ENCODE results near the gene MAD1L1. TPM values are rescaled to one million over a fixed set of nuclear protein-coding genes. Genes with fewer than 3 reads are reported as not detected.

Gene MAD1L1
- total and polyA plus RNA-seq, 2 of the 8 experiments (the other 6 are each of a cell fraction or from before 2014, with no cell fraction given) = 40.4 to 44.6 TPM

GRCh38 chr7:2218444-2218785, 14.3 kb downstream of the MAD1L1 start:
- Histone ChIP-seq H3K23me2 (ENCODE audit: low read depth, low read length) (no peaks in the 10 kb centered on the region), H4K91ac (replicated peaks; ENCODE audit: insufficient read length, low read length) (no peak overlapping the region), H3K79me1 (ENCODE audit: low read depth, low read length) (peaks cover 9% of the 10 kb centered on the region), H2AK5ac (ENCODE audit: low read depth, low read length) (no peak overlapping the region), H3K79me2 (ENCODE audit: control insufficient read depth in 1 of 2, insufficient read depth in 2 of 2, low read length in 2 of 2) (peaks cover 0 to 4% of the 10 kb centered on the region in 2 experiments; a peak in 3 of 4 replicates), H4K20me1 (replicated peaks in 1 of 2; ENCODE audit: control insufficient read depth in 1 of 2, insufficient read depth in 2 of 2, low read length in 2 of 2) (peaks cover 4 to 28% of the 10 kb centered on the region in 2 experiments), H3K27me3 (replicated peaks in 1 of 4; ENCODE audit: control insufficient read depth in 3 of 4, extremely low read depth in 1 of 4, insufficient read depth in 3 of 4, low read length in 3 of 4) (no peaks in the 10 kb centered on the region), H4K8ac (ENCODE audit: extremely low read depth, insufficient read depth, low read length) (no peak overlapping the region), H4K5ac (ENCODE audit: insufficient read length, low read depth, low read length) (no peak overlapping the region), H2BK12ac (ENCODE audit: low read depth, low read length) (no peak overlapping the region), H3K4me2 (ENCODE audit: insufficient read depth in 1 of 2, low read depth in 2 of 2, low read length in 2 of 2) (no peak overlapping the region), H3K4ac (replicated peaks; ENCODE audit: insufficient read length, low read depth, low read length) (no peak overlapping the region), H3K14ac (ENCODE audit: insufficient read length) (no peak overlapping the region), H3K36me3 (ENCODE audit: control insufficient read depth in 2 of 4, insufficient read depth in 4 of 4, low read length in 3 of 4) (peaks cover 19 to 60% (median 44%) of the 10 kb centered on the region in 4 experiments; a peak in 7 of 8 replicates), H3K9ac (replicated peaks in 1 of 4; ENCODE audit: extremely low read depth in 1 of 4, low read depth in 3 of 4, low read length in 3 of 4) (no peak overlapping the region), H2BK120ac (replicated peaks; ENCODE audit: low read depth, low read length) (no peak overlapping the region), H3K27ac (ENCODE audit: low read depth, low read length) (no peak overlapping the region), H3K9me3 (ENCODE audit: insufficient read depth in 2 of 2, low read depth in 1 of 2, low read length in 1 of 2) (no peaks in the 10 kb centered on the region), H2AFZ (ENCODE audit: low read length) (no peak overlapping the region), H3K56ac (replicated peaks; ENCODE audit: insufficient read length, low read depth, low read length) (no peak overlapping the region), H2BK20ac (ENCODE audit: low read length) (no peak overlapping the region), H3K4me1 (replicated peaks in 1 of 4; ENCODE audit: control insufficient read depth in 3 of 4, insufficient read depth in 4 of 4, low read length in 3 of 4) (no peaks in the 10 kb centered on the region), H3K4me3 (ENCODE audit: extremely low read depth in 1 of 4, insufficient read depth in 2 of 4, low read depth in 3 of 4, low read length in 4 of 4) (no peak overlapping the region), H3K18ac (ENCODE audit: extremely low read depth, low read length) (no peak overlapping the region), H2BK5ac (ENCODE audit: low read depth, low read length) (no peak overlapping the region), H2BK15ac (ENCODE audit: low read length) (no peak overlapping the region), H3K23ac (ENCODE audit: insufficient read length) (no peak overlapping the region)
- ChIA-PET CTCF (ENCODE audit: partially characterized antibody) (no interaction called here), POLR2A (ENCODE audit: partially characterized antibody) (interaction anchor here (1.6 kb wide), 1 partner anchor 17 kb away, joined by 3 read pairs; no protein-coding TSS in a partner anchor)
- WGBS, 2 experiments (ENCODE audit: extremely low coverage in 1 of 2, insufficient coverage in 1 of 2, insufficient read length in 1 of 2, insufficient replicate concordance in 2 of 2, low coverage in 1 of 2, low lambda C conversion rate in 2 of 2, missing lambda C conversion rate in 1 of 2) = 91% methylated on average over 9 of the region's 9 CpGs; no CpG with 5 or more reads in 1 of the 2 experiments
- FAIRE-seq (no peak), DNase-seq (ENCODE audit: low read depth in 1 of 2, low spot score in 2 of 2) (no peak)
- TF ChIP-seq YY1 (IDR thresholded peaks at IDR 0.05; ENCODE audit: low read depth, low read length) = no peak
- TF ChIP-seq RBBP5 (IDR thresholded peaks at IDR 0.05; ENCODE audit: borderline replicate concordance, low read depth, low read length) = no peak
- no peak for TF ChIP-seq HDAC6 (IDR thresholded peaks at IDR 0.05; ENCODE audit: low read depth, low read length)
- no peak for TF ChIP-seq TAF7 (optimal IDR thresholded peaks at IDR 0.05; ENCODE audit: borderline replicate concordance, low read depth, low read length)
